HK-2 (cell line): ENCODE data around the gene PAX5.

Experiments used
- DNase-seq: peaks from one replicate; pipeline ENCODE4 v3.0.0-alpha.2; 2018; ENCODE audit not compliant: unreplicated experiment

The PAX5 gene

GRCh38 chr9:36987891-36988290 is 46.2 kb downstream of the PAX5 start:
- DNase-seq = no peak

- no peak for DNase-seq
Measured at GRCh38 chr9:36987409-36987808, 46.7 kb downstream of the PAX5 start.

- DNase-seq = no peak
Measured at GRCh38 chr9:36986468-36987408, 47.3 kb downstream of the PAX5 start.

GRCh38 chr9:36985769-36986467 is 48.1 kb downstream of the PAX5 start:
- no peak for DNase-seq

- no peak for DNase-seq
Measured at GRCh38 chr9:36985061-36985768, 48.9 kb downstream of the PAX5 start.

- no peak for DNase-seq
Measured at GRCh38 chr9:36980148-36980974, 53.7 kb downstream of the PAX5 start.

- no peak for DNase-seq
Measured at GRCh38 chr9:36976371-36977030, 57.6 kb downstream of the PAX5 start.

GRCh38 chr9:36974731-36975130 is 59.3 kb downstream of the PAX5 start:
- no peak for DNase-seq

- DNase-seq = no peak
Measured at GRCh38 chr9:36971935-36972488, 62.1 kb downstream of the PAX5 start.

GRCh38 chr9:36970007-36970888 is 63.8 kb downstream of the PAX5 start:
- no peak for DNase-seq

- no peak for DNase-seq
Measured at GRCh38 chr9:36969216-36969771, 64.8 kb downstream of the PAX5 start.

GRCh38 chr9:36968574-36969215 is 65.4 kb downstream of the PAX5 start:
- DNase-seq = no peak

GRCh38 chr9:36967997-36968396 is 66.1 kb downstream of the PAX5 start:
- DNase-seq = no peak

- DNase-seq = no peak
Measured at GRCh38 chr9:36966371-36967097, 67.5 kb downstream of the PAX5 start.

GRCh38 chr9:36964791-36965190 is 69.3 kb downstream of the PAX5 start:
- no peak for DNase-seq

GRCh38 chr9:36963346-36963745 is 70.7 kb downstream of the PAX5 start:
- DNase-seq = no peak

- DNase-seq = no peak
Measured at GRCh38 chr9:36962691-36963090, 71.4 kb downstream of the PAX5 start.
